Epithelial cell of esophagus (primary cell): ENCODE measurements around the gene KIF11.

Experiments
- DNase-seq: peaks from one replicate; pipeline ENCODE4 v3.0.0; 2010; ENCODE audit warnings: low read depth
- H3K4me3 ChIP-seq: 2 replicates; pipeline ENCODE4 v1.5.1; 2011; ENCODE audit warnings: mild to moderate bottlenecking, low read length, control low read depth
- CTCF ChIP-seq: IDR thresholded peaks from 2 replicates; pipeline ENCODE4 v1.5.1; 2011; ENCODE audit warnings: low read depth, mild to moderate bottlenecking, low read length, control low read depth, inconsistent platforms; ENCODE audit not compliant: insufficient read depth; ENCODE audit errors: missing control alignments

The KIF11 gene

GRCh38 chr10:92592761-92593618, at the start of gene KIF11:
KIF11 (plus strand) TSS chr10:92593130; CDS start chr10:92593376, 246 bp downstream.
- no peak for TF ChIP-seq CTCF
- H3K4me3 ChIP-seq: peak within 1 kb of the TSS; percentile 88
- peak; percentile 97 for DNase-seq

GRCh38 chr10:92544296-92544695, 48.6 kb upstream of the KIF11 start:
- no peak for TF ChIP-seq CTCF
- DNase-seq: peak; percentile 75
- H3K4me3 ChIP-seq: no peak overlapping the region

GRCh38 chr10:92545556-92545955, 47.4 kb upstream of the KIF11 start:
- H3K4me3 ChIP-seq: no peak overlapping the region
- no peak for TF ChIP-seq CTCF
- no peak for DNase-seq

- TF ChIP-seq CTCF: no peak
- DNase-seq: no peak
- H3K4me3 ChIP-seq: no peak overlapping the region
Measured at GRCh38 chr10:92547676-92548075, 45.3 kb upstream of the KIF11 start.

GRCh38 chr10:92550924-92551323, 42.0 kb upstream of the KIF11 start:
- H3K4me3 ChIP-seq: no peak overlapping the region
- no peak for TF ChIP-seq CTCF
- no peak for DNase-seq

GRCh38 chr10:92552310-92552709, 40.6 kb upstream of the KIF11 start:
- H3K4me3 ChIP-seq: no peak overlapping the region
- TF ChIP-seq CTCF: peak; percentile 29
- no peak for DNase-seq

- no peak for TF ChIP-seq CTCF
- DNase-seq: no peak
- no peak overlapping the region for H3K4me3 ChIP-seq
Measured at GRCh38 chr10:92553959-92554358, 39.0 kb upstream of the KIF11 start.
